Activated CD8-positive, alpha-beta memory T cell treated with anti-CD3 and anti-CD28 coated beads, Interleukin-2, amount 50 U/mL, for 4 hours (primary cell): Measurements from ENCODE around the gene TIGD6.
A peak's percentile ranks its signal among the peaks of the same experiment; 100 is the strongest.
"Not testable (repeated sequence)": the region's sequence is repeated elsewhere in the genome, so short reads cannot be mapped to it uniquely, and the experiment has no call there.

Experiments used
- DNase-seq: peaks from one replicate; pipeline ENCODE4 v3.0.0-alpha.2; 2020

The TIGD6 gene

DNA sequence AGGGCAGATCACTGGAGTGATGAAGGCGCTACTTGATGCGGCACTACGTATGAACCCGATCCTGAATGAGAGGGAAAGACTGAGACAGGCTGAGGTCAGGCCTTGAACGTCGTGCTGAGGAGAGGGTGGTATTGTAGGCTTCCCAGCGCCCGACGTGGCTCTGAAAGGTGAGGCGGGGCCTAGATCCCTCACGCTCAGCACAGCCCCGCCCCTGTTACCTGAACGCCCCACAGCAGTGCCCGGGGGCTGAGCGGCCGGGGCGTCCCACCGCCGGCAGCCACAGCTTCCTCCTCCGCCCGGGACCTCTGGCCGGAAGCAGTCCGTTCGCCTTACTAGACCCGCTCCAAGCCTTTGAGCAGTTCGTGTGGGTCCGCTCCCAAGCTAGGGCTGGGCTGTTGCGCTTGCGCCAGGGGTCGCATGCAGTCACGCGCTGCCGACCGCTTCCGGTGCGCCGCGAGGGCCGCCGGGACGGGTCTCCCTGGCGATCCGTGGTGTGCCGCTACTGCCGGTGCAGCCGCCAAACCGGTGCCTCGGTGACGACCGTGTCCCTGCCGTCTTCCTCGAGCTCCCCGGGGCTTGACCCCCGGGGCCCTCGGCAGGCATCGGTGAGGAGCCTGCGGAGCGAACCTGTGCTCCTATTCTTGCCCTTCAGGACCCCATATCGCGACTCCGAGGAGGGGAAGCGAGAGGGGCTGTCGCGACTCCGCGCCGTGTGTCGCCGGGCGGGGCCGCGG lies at the start of gene TIGD6, which contains the start of gene HMGXB3:
TIGD6 (minus strand) TSS at position 399 of the 734 bp plus-strand sequence. CDS start 4,306 bp downstream, outside the sequence.
HMGXB3 (plus strand) TSS at position 484 of the 734 bp plus-strand sequence. CDS start 4,114 bp downstream, outside the sequence.
- peak; percentile 83 for DNase-seq

DNA sequence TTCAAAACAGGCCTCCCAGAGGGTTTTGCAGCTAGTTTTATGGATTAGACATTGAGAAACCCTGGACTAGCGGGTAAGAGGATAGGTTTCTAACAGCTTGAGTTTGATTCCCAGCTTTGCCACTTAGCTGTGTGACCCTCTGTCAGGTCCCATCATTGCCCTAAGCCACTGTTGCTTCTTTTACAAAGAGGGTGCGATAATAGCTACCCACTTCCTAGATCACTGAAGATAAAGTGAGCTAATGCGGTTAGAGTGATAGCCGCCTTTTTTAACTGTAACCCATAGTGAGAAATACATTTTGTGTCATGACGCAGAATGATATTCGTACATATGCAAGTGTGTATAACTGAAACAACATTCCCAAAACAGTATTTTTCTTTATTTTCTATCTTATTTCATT lies 45.6 kb upstream of the TIGD6 start:
- no peak for DNase-seq

DNA sequence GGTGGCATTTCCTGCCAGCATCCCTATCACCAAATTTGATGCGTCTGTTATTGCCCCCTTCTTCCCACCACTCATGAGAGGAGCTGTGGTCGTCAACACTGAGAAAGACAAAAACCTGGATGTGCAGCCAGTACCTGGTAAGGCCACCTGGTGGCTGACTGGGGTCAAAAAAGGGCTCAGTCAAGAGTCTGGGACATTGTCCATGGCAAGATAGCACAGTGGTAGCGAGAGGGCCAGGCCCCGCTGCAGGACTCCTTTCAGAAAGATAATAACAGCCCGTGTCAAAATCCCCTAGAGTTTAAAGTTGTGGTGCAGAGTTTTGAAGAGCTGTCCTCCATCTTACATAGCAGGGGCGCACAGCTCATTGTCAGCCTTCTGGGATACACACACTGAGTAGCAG lies 45.1 kb upstream of the TIGD6 start:
- no peak for DNase-seq

DNA sequence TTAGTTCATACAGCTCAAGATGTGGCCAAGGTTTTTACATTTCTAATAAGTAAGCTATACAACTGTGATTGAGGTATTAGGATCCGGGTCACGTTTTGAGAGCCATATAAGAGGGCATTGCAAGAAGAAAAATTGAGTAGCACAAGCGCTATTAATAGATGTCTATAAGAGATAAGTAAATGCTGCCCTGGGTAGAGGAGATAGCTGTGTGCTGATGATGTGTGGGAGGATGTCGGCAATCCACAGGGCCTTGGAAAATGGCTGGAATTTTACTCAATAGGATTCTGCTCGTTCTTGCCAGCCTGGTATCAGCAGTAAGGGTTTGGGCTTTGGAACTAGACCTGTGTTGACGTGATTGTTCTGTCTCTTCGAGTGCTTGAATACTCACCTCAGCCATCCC lies 44.3 kb upstream of the TIGD6 start:
- DNase-seq = no peak

DNA sequence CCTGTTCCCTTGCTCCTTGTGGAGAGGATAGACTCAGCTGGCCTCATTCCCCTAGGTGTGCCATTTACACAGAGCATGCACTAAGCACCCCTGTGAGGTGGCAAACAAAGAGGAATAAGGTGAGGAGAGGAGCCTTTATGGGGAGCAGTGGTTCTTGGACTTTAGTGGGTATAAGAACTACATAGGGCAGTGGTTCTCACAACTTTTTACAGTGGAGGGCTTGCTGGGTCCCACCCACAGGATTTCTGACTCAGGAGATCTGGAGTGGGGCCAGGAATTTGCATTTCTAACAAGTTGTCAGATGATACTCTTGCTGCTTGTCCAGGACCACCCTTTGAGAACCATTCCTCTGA lies 43.9 kb upstream of the TIGD6 start:
- no peak for DNase-seq

DNA sequence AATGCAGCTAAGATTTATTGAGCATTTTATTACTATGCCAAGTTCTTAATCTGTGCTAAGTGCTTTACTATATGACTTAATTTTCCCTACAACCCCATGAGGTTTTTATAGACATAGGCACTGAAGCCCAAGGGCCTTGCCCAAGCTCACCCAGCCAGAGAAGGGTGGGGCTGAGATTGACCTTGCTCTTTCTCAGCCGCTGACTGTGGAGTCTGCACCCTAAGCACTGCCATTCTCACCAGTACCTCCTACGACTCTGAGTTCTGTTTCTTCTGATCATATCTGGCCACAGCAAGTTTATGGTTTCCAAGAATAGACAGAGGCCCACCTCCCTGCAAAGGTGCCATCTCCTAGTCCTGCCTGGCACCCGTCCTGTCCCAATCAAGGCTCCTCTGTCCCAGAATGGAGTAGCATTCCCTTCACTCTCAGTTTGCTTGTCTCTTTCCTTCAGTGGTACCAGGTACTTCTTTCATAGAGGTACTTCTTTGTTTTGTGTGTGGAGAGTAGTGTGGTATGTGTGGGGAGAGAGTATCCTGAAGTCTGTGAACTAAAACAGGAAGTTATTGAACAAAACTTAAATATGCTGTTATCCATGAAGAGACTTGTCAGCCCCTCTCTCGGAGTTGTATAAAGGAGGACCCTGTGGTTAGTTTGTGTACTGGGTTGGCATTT lies 43.3 kb upstream of the TIGD6 start:
- no peak for DNase-seq

DNA sequence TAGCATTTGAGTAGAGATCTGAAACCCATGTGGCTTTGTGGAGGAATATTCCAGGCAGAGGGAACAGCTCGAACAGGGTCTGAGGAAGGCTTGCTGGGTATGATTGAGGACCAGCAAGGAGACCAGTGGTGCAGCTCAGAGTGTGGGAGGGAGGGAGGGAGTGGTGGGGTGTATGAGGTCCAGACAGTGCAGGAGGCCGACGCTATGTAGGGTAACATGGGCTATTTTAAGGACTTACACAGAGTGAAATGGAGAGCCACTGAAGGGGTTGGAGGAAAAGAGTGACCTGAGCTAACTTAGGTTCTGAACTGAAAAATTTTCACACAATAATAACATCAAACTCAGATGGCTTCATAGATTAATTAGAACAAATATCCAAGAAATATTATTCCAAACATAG lies 42.0 kb upstream of the TIGD6 start:
- DNase-seq = no peak

DNA sequence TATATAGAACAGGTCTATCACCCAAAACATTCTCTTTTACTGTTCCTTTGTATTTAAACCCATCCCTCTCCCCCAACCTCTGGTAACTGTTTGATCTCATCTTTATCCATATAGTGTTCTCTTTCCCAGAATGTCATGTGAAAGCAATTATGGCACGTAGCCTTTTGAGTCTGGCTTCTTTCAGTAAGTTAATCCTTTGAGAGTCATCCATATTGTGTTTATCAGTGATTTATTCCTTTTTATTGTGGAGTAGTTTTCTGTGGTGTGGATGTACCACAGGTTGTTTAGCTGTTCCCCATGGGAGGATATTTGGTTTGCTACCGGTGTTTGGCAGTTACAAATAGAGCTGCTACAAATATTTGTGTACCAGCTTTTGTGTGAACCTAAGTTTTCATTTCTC lies 38.1 kb upstream of the TIGD6 start:
- DNase-seq = no peak

DNA sequence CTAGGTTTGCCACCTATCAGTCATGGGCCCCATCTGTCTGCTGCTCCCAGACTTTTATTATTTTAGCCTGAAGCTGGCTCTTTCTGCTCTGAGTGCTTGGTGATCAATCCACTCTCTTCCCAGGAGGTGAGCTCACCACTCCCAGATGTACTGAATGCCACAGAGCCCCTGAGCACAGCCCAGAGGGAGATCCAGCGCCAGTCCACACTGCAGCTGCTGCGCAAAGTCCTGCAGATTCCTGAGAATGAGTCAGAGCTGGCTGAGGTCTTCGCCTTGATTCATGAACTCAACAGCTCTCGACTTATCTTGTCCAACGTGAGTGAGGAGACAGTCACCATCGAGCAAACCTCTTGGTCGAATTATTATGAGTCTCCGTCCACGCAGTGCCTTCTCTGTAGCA lies 36.1 kb upstream of the TIGD6 start:
- DNase-seq = no peak

DNA sequence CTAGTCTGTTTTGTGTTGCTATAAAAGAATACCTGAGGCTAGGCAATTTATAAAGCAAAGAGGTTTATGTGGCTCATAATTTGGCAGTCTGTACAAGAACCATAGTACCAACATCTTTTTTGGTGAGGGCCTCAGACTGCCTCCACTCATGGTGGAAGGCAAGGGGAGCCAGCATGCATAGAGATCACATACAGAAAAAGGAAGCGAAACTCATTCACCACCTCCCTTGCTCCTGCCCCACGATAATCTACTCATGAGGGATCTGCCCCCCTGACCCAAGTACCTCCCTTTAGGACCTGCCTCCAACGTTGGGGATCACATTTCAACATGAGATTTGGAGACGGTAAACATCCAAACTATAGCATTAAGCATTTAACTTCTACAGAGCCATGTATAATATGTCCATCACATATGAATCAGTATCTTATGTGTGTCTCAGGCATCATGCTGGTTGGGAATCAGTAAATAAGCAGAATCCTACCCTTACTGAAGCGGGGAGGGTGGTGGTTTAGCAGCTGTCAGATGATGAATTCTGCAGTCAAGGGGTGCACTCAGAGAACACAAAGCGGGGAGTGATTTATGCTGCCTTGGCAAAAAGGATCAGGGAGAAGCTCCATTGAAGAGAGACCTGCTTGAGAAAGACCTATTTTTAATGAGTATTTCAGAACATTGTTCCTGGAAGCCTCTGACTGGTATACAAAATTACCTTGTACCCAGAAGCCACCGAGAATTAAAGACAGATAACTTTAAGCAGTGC lies 34.9 kb upstream of the TIGD6 start:
- no peak for DNase-seq

DNA sequence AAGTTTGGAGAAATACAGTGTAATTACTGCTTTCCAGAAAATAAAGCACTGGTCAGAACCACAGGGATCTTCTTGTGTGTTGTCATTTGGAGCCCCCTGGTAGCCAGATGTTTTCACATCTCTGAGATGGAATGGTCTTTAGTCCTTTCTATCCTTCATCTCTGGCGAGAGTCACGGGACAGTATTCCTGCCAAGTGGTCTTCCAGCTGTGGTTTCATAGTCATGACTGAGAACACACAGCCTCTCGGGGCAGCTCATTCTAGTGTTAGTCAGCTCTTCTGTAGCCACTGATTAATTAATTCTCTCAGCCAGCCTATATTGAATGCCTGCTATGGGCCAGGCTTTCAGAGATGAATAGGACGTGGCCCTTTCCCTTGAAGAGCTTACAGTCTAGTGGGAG lies 34.2 kb upstream of the TIGD6 start:
- DNase-seq = no peak

DNA sequence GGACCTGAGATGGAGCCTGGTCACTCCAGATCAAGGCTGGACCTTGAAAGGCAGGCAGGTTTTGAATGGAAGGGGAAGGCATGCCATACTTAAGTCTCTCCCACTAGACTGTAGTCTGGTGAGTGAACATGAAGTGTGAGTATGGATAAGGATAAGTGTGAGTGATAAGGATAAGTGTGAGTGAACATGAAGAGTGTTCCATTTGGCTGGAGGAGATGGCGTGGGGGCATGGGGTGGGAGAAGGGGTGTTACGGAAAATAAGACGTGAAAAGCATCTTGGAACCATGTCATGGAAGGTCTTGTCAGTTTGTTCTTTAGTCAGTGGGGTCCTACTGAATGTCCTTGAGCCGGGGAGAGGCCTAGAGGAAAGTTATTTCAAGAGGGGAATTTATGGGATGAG lies 32.9 kb upstream of the TIGD6 start:
- DNase-seq = no peak

DNA sequence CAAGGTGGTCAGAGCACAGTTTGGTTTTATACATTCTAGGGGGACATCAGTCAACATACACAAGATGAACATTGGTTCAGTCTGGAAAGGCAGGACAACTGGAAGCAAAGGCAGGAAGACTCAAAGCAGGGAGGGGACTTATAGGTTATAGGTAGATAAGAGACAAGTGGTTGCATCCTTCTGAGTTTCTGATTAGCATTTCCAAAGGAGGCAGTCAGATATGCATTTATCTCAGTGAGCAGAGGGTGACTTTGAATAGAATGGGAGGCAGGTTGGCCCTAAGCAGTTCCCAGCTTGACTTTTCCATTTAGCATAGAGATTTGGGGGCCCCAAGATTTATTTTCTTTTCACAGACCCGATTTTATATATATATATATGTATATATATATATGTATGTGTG lies 27.6 kb upstream of the TIGD6 start:
- DNase-seq = not testable (repeated sequence)

DNA sequence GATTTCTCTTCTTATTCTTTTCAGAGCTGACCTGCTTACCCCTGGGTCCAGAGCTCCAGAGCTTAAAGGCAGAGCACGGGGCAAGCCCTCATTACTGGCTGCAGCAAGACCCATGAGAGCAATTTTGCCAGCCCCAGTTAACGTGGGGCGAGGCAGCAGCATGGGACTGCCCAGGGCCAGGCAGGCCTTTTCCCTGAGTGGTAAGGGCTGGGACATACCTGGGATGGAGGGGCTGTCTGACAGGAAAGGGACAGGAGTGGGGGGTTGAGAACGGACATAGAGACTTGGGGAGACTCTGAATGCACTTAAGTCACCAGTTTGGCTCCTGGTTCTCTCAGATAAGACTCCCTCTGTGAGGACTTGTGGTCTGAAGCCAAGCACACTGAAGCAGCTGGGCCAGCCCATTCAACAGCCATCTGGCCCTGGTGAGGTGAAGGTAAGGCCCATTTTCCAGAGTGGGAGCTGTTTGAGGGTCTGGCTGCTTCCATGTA lies 26.3 kb upstream of the TIGD6 start:
- no peak for DNase-seq

DNA sequence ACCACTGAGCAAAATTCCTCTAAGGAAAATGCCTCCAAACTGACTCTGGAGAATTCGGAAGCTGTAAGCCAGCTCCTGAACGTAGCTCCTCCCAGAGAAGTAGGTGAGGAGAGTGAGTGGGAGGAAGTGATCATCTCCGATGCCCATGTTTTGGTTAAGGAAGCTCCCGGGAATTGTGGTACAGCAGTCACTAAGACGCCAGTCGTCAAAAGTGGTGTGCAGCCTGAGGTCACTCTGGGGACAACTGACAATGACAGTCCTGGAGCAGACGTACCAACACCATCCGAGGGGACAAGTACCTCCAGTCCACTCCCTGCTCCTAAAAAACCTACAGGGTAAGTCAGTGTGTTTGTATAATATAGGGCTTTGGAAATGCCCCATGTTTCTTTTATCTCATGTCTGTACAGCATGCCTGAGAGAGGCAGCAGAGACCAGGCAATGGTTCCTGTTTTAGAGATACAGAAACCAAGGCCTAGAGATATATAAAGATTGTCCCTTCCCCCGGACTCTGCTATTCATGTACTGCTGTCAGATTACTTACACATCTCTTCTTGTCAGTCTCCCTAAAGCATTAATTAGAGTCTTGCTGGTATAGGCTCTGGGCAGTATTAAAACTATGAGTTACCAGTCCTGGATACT lies 24.0 kb upstream of the TIGD6 start:
- no peak for DNase-seq

DNA sequence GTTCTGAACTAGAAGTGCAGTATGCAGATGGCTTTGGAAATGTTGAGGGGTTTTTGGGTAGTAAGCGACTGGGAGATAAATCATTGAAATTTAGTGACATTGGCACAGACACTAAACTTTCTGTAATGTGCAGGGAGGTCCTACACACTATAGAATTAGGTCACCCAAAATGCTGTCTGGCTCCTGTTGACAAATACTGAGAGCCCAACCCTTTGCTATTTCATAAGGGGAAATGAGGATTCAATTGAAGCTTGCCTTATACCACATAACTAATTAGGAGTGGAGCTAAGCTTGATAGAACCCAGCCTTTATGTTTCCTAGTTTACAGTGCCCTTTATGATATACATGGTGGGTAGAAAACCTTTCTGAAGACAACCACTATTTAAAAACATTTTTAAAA lies 22.7 kb upstream of the TIGD6 start:
- DNase-seq = no peak

DNA sequence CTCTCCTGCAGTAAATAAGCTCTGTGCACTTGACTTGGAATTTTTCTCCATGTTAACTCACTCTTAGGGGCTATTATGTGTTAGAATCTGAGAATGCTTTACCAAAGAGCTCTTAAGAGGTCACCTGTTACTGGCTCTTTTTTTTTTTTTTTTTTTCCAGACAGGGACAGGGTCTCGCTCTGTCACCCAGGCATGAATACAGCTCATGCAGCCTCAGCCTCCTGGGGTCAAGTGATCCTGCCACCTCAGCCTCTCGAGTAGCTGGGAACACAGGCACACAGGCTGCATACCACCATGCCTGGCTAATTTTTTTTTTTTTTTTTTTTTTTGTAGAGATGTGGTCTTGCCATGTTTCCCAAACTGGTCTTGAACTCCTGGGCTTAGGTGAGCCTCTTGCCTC lies 22.2 kb upstream of the TIGD6 start:
- no peak for DNase-seq

DNA sequence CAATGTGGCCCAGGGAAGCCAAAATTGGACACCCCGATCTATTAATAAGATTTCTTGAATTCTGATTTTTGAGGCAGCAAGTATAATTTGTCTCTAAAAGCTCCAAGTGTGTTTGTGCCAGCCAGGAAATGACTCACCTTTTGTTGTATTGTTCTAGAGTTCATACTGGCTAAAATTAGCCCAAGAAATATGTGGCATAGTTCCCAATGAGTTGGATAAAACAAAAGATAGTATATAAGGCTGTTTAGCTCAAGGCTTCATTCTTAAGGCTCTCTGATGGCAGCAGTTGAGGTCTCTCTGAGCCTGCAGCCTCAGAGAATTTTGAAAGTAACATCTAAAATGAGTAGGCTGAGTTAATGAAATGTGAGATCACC lies 21.7 kb upstream of the TIGD6 start:
- no peak for DNase-seq

DNA sequence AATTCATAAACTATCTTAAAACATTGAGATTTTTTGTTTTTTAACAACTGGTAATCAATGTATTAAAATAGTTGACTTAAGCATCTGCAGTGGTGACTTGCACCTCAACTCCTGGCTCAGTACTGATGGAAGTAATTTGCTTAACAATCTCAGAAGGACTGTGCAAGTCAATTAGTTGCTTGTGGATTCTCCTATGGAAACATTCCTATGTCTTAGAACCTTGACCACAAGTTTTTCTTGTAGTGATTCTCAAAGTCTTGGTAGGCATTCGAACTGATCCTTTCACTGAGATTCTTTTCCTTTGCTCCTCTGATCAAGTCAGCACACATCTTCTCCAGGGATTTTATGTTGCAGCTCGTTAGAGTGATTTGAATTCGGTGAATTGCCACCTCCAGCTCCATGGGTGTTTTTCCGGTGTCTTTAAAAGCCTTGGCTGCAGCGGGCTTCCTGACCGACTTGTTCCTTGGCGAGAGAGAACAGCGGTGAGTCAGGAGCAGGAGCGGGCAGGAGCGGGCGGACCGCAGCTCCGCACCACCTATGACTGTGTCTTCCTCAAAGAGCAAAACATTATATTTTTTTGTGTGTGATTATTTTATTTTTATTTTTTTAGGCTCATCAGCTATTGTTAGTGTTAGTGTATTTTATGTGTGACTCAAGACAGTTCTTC lies 21.2 kb upstream of the TIGD6 start:
- DNase-seq = no peak

DNA sequence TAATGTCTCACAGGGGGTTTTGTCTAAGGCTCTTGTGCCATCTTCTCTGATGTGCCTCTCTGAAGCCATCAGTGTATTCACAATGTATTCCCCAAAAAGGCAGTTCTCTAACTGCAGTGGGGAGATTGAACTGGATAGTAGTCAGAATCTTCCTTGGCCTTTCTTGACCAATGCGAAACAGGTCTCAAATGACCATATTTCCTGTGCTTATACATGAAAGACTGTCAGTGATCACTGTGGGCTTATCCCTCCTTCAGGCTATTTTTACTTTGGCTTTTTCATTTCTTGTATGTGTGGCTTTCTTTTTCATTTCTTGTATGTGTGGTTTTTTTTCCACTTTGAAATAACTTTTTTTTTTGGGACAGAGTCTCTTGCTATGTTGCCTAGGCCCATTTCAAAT lies 19.8 kb upstream of the TIGD6 start:
- DNase-seq = no peak

DNA sequence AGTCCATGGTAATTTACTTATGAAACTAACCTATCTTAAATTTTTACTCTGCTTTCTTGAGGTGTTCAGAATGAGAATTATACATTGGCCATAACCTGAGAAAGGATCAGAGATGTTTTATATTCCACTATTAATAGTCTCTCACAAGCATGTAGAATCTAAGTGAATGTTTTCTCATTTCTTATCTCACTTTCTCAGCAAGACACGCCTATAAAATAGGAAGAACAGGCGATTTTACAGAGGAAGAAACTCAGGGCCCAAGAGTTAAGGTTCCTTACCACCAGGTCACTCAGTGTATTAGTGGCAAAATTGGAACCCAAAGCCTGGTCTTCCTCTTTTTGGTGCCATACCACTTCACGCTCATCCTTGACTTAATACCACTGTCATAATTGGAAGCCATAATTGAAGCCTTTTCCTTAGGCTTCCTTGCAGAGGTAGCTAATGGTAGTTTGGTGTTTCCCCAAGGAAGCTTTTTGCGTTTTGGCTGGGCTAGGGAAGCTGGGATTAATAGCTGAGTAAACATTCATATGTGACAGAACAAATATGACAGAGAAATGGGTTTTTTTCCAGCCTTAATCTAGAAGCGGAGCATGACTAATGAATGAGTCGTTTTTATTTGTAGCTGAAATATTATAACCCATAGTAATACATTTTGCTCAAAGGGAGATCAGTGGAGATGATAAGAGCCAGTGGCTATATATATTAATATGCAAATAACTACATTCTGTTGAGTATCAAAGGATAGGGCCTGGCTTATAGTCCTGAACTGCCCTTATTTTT lies 17.0 kb upstream of the TIGD6 start:
- DNase-seq = no peak

DNA sequence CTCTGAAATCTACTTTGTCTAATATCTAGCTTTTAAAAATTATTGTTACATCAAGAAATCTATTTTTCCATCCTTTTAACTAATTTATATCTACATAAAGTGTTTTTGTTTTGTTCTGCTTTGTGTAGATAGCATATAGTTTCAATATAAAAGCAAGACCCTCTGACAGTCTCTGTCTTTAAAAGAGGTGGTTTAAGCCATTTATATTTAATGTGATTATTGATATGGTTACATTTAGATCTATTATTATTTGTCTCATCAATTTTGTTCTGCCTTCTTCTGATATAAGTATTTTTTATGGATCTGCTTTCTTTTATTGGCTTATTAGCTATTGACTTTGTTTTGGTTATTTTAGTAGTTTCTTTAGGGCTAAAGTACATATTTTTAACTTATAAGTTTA lies 16.1 kb upstream of the TIGD6 start:
- no peak for DNase-seq
